Mucosa of gallbladder (tissue), 1 donor: ENCODE measurements around the gene CRYGN. TPM values are rescaled to one million over a fixed set of nuclear protein-coding genes. Genes with fewer than 3 reads are reported as not detected.

Experiments
- DNase-seq: peaks from one replicate; pipeline ENCODE4 v3.0.0-alpha.2; 2020; ENCODE audit warnings: low spot score
- total RNA-seq: library from RNA; stranded (reverse); gene quantifications from one replicate; pipeline ENCODE4 v1.2.1, GENCODE V29; 2021
- donor health status: DM: no; HTN: no; CAD: no.

CRYGN gene
- total RNA-seq, 1 donor from 2014 or later = 0.43 TPM

DNA sequence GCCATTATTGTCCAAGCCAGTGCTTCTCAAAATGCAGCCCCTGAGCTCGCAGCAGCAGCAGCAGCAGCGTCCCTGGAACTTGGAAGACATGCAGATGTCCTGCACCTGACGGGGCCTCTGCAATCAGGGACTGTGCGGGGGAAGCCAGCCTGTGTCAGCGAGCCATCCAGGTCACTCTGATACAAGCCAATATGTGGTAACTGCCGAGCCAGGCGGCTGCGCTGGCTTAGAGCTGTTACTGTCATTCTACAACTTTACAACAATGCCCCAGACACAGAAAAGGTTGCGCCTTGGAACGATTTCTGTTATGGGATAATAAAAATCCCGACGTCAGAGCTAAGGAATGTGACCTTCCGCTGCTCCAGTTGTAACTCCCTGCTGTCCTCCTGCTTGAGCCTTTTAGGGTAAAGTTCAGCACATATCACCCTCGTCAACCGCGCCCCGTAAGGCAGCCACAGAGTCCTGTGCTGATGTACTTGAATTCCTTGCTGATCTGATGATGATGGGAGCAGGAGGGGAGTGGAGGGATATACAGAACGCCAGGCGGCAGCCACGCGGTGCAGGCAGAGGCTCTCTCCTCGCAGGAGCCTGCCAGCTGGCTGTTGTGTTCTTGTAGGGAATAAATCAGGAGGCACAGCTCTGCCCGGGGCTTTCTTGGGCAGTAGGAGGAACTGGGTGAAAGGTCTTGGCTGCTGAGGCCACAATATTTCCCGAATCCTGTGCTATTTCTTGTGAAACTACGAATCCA is 20.0 kb upstream of the CRYGN start:
- peak; percentile 83 for DNase-seq

DNA sequence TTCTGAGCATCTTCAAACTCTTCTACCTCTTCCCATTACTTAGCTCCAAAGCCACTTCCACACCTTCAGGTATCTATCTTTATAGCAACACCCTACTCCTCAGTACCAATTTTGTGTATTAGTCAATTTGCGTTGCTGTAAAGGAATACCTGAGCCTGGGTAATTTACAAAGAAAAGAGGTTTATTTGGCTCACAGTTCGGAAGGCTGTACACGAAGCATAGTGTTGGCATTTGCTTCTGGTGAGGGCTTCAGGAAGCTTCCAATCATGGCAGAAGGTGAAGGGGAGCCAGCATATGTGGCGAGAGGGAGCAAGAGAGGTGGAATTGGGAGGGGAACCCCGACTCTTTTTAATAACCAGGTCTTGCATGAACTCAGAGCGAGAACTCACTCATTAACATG is 17.6 kb upstream of the CRYGN start:
- DNase-seq = no peak

DNA sequence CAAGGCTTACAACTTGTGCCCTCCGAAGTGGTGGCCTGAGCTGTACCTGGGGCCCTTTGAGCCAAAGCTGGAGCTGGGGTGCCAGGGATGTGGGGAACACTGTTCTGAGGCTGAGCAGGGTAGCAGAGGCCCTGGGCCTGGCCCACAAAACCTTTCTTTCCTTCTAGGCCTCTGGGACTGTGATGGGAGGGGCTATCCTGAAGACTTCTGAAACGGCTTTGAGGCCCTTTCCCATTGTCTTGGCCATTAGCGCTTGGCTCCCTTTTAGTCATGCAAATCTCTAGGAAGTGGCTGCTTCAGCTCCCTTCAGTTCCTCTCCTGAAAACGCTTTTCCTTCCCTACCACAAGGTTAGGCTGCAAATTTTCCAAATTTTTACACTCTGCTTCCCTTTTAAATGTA is 16.8 kb upstream of the CRYGN start:
- no peak for DNase-seq

DNA sequence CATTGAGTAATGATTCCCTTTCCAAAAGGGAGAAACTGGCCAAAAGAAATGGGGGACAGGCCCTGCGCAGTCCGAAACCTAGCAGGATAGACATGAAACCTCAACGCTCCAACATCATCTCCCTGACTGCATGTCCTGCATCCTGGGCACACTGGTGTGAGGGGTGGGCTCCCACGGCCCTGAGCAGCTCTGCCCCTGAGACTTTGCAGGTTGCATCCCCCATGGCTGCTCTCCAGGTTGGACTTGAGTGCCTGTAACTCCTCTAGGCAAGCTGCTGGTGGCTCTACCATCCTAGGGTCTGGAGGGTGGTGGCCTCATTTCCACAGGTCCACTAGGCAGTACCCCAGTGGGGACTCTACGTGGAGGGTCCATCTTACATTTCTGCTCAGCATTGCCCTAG is 16.3 kb upstream of the CRYGN start:
- no peak for DNase-seq

DNA sequence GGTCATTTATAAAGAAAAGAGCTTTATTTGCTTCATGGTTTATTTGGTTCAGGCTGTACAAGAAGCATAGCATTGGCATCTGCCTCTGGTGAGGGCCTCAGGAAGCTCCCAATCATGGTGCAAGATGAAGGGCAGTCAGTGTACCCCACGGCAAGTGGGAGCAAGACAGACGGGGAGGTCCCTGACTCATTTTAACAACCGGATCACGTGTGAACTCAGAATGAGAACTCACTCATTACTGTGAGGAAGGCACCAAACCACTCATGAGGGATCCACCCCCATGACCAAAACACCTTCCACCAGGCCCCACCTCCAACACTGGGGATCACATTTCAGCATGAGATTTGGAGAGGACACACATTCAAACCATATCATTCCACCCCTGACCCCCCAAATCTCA is 15.7 kb upstream of the CRYGN start:
- DNase-seq = no peak

DNA sequence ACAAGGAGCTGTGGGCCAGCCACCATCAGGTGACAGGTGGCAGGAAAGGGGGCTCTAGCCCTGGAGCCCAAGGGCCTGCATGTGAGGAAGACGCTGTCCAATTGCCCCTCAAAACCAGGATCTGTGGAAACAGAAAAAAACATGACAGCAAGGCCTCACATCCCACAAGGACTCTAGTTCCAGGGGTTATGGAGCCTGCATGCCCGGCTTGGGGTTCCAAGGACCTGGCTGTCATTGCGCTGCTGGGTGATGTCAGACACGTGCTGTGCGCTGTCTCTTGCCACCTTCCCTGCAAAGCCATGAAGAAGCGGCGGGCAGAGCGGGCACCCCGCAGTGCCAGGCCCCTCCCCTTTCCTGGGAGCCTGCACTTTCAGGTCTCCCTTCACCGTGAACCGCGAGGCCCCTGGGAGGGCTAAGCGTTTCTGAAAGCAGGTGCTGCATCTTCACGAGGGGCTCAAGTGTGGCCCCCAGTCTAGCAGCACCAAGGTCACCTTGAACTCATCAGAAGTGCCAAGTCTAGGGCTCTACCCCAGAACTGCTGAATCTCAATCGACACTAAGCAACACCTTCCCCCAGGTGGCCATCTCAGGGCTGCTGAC is 15.1 kb upstream of the CRYGN start:
- DNase-seq = no peak

DNA sequence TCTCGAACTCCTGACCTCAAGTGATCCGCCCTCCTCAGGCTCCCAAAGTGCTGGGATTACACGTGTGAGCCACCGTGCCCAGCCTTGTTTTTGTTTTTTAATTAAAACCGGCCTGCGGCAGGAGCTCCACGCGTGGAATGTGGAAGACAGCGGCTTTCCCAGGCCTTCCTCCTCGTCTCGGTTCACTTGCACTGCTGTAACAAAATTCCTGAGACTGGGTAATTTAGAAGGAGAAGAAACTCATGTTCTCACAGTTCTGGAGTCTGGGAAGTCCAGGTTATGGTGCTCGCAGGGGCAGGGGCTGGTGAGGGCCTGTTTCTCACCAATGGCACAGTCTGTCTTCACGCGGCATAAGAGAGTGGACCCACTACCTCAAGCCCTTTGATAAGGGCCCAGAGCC is 14.4 kb upstream of the CRYGN start:
- DNase-seq = no peak

DNA sequence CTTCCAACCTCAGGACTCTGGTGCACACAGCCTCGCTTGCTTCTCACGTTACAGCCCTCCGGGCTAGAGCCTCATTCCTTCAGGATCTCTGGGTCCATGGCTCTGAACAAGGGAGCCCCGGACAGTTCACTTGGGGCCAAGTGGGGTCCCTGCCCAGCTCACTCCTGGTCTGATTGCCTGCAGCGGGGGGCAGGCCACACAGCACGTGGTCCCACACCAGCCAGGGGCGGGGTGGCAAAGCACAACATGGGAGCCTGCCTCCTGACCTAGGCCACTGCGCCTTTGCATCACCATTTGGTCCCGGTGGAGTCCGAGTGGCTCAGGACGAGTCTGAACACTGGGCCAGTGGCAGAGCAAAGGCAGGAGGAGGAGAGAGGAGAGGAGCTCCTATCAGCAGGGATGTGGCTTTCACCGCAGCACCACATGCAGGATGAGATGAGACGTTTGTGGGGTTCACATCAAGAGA is 13.4 kb upstream of the CRYGN start:
- no peak for DNase-seq

DNA sequence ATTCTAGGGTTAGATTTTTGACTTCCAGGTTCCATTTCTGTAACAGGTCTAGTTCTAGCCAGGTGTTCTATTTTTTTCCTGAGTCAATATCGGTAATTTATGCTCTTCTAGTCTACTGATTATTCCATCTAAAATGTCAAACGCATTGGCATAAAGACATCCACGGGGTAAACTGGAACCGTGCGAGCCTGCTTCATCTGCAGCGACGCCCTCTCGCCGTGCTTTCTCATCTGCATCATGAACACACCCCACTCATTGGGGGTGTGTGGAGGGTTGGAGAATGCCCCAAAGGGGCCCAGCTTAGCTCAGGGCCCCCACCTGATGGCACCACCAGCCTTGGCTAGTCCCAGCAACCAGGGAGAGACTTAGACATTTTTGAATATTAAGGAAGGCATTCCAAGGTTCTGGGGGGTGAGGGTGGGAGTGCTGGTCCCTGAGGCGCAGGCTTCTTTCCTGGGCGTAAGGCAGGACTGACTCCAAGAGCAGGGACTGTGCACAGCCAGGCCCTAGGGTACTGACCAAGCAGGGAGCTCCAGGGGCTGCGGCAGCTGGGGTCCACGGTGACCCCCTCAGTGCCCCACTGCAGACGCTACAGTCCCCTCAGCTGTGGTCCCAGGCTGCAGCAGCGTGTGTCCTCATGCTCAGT is 12.9 kb upstream of the CRYGN start:
- DNase-seq = no peak

DNA sequence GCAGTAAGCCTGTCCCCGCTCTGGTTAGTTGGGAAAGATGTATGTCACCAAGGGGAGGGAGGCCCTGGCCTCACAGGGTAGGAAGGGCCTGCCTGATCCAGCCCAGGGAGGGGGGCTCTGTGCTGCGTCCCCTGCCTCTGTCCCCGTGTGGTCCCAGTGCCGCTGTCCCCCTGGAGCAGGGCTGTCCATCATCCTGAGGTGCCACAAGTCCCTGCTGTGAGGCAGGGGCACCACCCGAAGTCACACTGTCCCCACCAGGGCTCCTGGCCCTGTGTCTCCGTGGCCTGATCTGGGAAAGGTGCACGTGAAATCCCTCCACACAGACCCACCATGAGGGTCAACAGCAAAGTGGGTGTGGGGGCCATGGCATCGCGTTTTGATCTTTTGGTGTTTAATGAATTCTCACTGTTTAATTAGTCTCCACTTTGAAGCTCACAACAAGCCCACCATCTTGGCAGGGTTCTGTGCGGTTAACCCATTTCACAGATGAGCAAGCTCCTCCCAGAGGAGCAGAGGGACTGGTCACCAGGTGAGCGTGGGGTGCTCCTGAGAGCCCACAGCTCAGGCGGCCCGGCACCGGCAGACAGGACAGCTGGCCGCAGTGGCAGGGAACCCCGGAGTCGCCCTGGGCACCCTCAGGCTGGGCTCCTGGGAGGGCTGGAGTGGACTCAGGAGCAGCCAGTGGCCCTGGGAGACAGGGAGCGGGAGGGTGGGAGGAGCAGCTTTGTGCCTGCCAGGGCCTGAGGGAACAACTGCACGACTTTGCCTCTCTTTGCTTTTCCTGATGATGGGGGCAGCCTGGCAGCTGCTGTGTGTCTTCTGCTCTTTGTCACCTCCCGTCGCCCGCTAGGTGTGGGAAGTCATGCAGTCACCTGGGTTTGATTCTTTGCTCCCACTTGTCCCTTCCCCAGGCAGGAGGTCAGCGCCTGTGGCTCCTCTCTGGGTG is 12.0 kb upstream of the CRYGN start:
- no peak for DNase-seq

DNA sequence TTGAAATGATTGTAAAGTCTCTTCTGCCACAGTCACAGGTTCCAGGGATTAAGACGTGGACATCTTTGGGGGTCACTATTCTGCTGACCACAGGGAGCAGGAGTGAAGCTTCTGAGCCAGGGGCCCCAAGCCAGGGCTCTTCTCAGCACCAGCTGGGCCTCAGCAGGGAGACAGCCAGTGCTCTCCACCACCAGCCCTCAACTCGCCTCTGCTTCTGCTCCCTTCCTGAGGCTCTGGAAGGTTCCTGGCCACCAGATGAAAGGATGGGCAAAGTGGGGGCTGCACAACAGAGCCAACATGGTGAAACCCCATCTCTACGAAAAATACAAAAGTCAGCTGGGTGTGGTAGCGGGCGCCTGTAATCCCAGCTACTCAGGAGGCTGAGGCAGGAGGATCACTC is 11.2 kb upstream of the CRYGN start:
- DNase-seq = no peak

DNA sequence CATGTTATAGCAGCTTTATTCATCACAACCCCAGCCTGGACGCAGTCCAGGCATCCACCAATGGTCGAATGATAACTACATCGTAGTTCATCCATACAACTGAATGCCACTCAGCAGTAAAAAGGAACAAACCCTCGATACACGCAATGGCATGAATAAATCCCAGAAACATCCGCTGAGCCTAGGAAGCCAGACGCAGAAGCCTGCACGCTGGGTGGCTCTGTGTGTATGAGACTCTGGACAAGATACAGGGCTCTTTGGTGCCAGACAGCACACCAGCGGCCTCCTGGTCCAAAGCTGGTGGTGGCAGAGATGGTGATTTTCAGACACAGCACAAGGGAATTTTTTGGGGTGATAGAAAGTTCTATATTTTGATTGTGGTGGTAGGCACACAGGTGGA is 10.0 kb upstream of the CRYGN start:
- no peak for DNase-seq

DNA sequence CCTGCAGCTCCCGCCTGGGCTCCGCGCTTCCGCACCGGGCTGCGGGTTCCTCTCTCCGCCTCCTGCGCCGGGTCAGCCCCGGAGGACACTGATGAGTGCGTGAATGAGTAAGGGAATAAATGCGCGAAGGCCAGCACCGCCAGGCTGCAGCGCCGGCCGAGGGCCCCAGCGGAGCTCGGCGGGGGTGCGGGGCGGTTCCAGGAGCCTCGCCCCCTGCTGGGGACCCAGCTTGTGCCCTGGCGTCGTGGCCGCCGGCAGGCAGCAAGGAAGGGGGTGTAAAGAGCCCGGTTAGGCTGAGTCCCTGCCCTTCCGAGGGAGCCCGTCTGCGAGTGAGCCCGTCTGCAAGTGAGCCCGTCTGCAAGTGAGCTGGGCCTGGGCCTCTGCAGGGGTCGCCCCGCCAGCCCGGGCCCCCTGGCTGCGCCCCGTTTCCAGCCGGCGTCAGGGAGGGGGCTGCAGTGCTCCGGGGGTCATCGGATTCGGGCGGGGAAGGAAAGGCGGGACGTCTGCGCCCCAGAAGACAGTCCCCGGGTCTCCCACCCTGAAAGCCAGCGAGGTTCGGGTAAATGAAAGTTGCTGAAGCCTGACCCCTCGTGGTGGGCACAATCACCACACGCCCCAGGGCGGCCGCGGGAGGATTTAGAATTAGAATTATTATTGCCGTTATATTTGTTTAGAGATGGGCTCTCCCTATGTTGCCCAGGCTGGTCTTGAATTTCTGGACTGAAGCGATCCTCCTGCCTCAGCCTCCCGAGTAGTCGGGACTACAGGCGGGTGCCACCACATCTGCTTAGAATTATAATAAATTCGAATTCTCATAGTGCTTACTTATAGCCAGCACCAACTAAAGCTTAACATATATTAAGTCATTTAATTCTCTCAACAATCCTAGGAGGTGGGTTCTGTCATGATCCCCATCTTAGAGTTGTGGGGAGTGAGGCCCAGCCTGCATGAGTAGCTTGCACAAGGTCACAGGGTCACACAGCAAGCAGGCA is 8.6 kb upstream of the CRYGN start:
- peak; percentile 71 for DNase-seq

DNA sequence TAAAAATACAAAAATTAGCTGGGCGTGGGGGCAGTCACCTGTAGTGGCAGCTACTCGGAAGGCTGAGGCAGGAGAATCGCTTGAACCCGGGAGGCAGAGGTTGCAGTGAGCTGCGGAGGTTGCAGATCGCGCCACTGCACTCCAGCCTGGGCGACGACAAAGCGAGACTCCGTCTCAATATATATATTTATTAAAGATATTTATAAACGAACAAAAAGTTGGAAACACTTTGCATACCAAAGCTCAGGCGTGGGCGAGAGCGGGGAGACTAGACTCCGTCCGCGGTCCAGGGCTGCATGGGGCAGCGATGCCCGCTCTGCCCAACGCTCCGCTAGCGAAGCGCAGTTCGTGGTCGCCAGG is 7.9 kb upstream of the CRYGN start:
- no peak for DNase-seq

DNA sequence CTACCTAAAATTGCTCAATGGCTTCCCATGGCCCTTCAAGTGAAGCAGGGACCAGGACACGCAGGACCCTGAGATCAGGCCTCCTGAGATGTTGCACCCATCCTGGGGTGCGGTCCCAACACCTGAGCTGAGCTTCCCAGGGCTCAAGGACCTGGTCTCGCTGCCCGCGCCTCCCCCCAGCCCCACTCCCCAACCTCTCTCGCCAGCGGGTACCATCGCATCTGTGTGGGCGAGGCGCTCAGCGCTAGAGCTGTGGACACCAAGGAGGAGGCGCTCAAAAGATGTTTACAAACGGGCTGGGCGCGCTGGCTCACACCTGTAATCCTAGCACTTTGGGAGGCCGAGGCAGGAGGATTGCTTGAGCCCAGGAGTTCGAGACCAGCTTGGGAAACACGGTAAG is 7.4 kb upstream of the CRYGN start:
- no peak for DNase-seq

DNA sequence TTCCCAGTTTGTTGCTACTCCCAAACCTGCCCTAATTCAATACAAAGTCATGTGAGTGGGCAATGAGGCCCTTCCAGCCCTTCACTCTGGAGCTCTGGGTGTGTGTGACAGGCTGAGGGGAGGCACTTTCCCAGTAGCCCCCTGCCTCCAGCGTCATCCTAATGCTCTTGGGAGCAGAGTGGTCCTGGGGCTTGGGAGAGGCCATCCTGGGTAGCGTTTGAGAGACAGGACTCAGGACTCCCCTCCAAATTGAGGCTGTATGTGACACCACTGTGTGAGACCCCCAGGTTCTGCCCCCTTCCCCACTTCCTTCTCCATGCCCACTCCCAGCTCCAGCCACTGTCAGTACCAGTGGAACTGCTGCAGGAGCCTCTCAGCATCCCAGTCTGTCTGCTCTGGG is 6.5 kb upstream of the CRYGN start:
- DNase-seq = no peak

DNA sequence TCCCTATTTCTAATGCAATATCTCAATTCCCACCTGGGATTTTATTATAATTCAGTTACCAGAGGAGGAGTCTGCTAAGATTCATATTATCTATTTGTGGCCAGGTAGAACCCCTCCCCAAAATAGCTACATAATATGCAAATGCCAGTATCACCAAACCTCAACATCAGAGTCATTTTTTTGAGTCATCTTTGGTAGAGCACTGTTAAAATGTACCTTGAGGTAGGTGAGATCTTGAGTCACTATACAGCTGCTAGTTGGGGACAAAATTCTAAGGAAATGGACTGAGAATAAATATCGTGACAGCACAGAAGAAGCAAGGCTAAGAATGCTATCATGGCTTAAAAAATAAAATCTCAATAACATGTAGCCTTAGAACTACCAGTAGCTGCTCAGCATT is 4.7 kb upstream of the CRYGN start:
- DNase-seq = no peak

DNA sequence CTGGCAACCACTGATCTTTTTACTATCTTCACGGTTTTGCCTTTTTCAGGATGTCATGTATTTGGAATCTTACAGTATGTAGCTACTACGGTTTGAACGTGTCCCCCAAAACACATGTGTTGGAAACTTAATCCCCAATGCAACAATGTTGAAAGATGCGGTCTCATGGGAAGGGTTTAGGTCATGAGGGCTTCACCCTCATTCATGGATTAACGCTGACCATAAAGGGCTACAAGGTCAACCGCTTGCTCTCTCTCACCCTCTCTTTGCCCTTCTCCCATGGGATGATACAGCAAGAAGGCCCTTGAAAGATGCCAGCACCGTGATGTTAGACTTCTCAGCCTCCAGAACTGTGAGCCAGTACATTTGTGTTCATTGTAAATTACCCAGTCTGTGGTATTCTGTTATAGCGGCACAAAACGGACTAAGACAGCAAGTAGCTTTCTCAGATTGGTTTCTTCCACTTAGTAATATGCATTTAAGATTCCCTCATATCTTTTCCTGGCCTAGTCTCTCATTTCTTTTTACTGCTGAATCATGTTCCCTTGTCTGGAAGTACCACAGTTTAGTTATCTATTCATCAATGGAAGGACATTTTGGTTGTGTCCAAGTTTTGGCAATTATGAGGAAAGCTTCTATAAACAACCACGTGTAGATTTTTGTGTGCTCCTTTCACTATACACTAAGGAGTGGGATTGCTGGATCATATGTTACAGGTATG is 3.0 kb upstream of the CRYGN start:
- DNase-seq = no peak

DNA sequence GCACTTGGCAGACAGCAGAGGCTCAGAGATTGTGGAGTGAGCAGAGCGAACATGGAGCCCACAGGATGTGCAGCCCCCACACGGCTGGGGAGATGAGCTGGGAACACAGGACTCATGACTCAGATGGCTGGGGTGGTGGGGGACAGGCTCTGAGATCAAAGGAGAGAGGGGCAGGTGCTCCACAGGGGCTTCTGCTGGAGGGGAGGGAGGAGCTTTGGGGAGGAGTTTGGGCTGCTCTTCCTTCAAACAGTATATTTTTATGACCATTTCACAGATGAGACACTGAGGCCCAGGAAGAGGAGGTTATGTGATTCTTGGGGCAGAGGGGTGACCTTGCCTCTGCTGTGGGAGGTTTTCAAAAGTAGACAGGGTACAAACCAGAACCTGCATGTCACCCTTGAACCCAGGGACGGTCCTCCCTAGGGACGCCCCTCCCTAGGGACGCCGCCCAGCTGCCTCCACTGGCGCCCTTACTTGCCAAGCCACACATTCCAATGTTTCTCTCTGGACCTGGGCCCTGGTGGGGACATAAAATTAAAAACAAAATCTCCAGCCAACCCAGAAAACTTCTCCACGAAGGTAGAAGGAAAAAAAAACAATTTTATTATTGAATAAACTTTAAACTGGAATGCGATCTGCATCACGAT is 981 bp upstream of the CRYGN start:
- no peak for DNase-seq
